WERI-Rb-1 (cell line): ENCODE results near the gene STARD9.
"Not testable (repeated sequence)": the region's sequence is repeated elsewhere in the genome, so short reads cannot be mapped to it uniquely, and the experiment has no call there.

Experiments used
- DNase-seq: peaks from one replicate; pipeline ENCODE4 v3.0.0-alpha.2; 2020
- H3K27ac ChIP-seq: fragments of 250-450 bp; sonication (Bioruptor Pico); 2 replicates; pipeline ENCODE4 v1.5.1; 2020; ENCODE audit warnings: mild to moderate bottlenecking, moderate library complexity
- H3K27me3 ChIP-seq: fragments of 250-450 bp; sonication (Bioruptor Pico); 2 replicates; pipeline ENCODE4 v1.5.1; 2021; ENCODE audit warnings: mild to moderate bottlenecking, low read depth, moderate library complexity; ENCODE audit not compliant: insufficient read depth, severe bottlenecking
- H3K36me3 ChIP-seq: fragments of 250-450 bp; sonication (Bioruptor Pico); 2 replicates; pipeline ENCODE4 v1.5.1; 2020; ENCODE audit warnings: mild to moderate bottlenecking, moderate library complexity
- H3K4me3 ChIP-seq: 2 replicates; pipeline ENCODE4 v1.5.1; 2011; ENCODE audit warnings: low read depth, mild to moderate bottlenecking, control low read depth, low read length
- H3K9me3 ChIP-seq: fragments of 250-450 bp; sonication (Bioruptor Pico); 2 replicates; pipeline ENCODE4 v1.5.1; 2021; ENCODE audit warnings: mild to moderate bottlenecking, moderate library complexity; ENCODE audit not compliant: severe bottlenecking
- TF ChIP-seq, protein P1 (sequence below): IDR thresholded peaks from 2 replicates; pipeline ENCODE4 v1.5.1; 2011; ENCODE audit warnings: low read depth, mild to moderate bottlenecking, control low read depth, inconsistent platforms, low read length

STARD9 gene

DNA sequence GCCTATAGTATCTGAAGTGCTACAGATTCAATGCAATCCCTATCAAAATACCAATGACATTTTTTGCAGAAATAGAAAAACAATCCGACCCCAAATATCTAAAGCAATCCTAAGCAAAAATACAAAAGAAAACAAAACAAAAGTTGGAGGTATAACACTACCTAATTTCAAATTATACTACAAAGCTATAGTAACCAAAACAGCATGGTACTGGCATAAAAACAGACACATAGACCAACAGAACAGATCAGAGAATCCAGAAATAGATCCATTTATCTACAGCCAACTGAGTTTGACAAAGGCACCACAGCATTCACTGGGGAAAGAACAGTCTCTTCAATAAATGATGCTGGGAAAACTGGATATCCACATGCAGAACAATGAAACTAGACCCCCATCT, 185.4 kb downstream of the STARD9 start:
- Histone ChIP-seq H3K27me3 (no peaks in the 10 kb centered on the region), H3K4me3 (no peak overlapping the region), H3K9me3 (peaks cover 11% of the 10 kb centered on the region), H3K27ac (no peak overlapping the region), H3K36me3 (no peaks in the 10 kb centered on the region)
- TF ChIP-seq, protein P1, sequence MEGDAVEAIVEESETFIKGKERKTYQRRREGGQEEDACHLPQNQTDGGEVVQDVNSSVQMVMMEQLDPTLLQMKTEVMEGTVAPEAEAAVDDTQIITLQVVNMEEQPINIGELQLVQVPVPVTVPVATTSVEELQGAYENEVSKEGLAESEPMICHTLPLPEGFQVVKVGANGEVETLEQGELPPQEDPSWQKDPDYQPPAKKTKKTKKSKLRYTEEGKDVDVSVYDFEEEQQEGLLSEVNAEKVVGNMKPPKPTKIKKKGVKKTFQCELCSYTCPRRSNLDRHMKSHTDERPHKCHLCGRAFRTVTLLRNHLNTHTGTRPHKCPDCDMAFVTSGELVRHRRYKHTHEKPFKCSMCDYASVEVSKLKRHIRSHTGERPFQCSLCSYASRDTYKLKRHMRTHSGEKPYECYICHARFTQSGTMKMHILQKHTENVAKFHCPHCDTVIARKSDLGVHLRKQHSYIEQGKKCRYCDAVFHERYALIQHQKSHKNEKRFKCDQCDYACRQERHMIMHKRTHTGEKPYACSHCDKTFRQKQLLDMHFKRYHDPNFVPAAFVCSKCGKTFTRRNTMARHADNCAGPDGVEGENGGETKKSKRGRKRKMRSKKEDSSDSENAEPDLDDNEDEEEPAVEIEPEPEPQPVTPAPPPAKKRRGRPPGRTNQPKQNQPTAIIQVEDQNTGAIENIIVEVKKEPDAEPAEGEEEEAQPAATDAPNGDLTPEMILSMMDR, result no peak
- no peak for DNase-seq

DNA sequence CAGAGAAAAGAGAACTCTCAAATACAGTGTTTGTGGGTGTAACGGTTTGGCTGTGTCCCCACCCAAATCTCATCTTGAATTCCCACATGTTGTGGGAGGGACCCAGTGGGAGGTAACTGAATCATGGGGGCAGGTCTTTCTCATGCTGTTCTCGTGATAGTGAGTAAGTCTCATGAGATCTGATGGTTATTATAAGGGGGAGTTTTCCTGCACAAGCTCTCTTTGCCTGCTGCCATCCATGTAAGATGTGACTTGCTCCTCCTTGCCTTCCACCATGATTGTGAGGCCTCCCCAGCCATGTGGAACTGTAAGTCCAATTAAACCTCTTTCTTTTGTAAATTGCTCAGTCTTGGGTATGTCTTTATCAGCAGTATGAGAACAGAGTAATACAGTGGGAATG, 186.4 kb downstream of the STARD9 start:
- not testable (repeated sequence) for H3K36me3 ChIP-seq, H3K27ac ChIP-seq, H3K27me3 ChIP-seq, H3K4me3 ChIP-seq, DNase-seq
- peaks cover 11% of the 10 kb centered on the region for H3K9me3 ChIP-seq

DNA sequence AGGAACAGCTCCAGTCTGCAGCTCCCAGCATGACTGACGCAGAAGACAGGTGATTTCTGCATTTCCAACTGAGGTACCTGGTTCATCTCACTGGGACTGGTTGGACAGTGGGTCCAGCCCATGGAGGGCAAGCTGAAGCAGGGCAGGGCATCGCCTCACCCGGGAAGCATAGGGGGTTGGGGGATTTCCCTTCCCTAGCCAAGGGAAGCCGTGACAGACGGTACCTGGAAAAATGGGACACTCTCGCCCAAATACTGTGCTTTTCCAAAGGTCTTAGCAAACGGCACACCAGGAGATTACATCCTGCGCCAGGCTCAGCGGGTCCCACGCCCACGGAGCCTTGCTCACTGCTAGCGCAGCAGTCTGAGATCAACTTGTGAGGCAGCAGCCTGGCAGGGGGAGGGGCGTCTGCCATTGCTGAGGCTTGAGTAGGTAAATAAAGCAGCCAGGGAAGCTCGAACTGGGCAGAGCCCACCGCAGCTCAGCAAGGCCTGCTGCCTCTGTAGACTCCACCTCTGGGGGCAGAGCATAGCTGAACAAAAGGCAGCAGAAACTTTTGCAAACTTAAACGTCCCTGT, 188.8 kb downstream of the STARD9 start:
- H3K27me3 ChIP-seq, H3K36me3 ChIP-seq: not testable (repeated sequence)
- Histone ChIP-seq H3K27ac (peak overlapping the region; percentile 53), H3K4me3 (peak overlapping the region; percentile 32), H3K9me3 (peaks cover 11% of the 10 kb centered on the region)
- peak; percentile 70 for DNase-seq

DNA sequence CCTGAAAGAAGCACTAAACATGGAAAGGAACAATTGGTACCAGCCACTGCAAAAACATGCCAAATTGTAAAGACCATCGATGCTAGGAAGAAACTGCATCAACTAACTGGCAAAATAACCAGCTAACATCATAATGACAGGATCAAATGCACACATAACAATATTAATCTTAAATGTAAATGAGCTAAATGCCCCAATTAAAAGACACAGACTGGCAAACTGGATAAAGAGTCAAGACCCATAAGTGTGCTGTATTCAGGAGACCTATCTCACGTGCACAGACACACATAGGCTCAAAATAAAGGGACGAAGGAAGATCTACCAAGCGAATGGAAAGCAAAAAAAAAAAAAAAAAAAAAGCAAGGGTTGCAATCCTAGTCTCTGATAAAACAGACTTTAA, 190.7 kb downstream of the STARD9 start:
- DNase-seq, H3K9me3 ChIP-seq, H3K27ac ChIP-seq, H3K36me3 ChIP-seq, H3K4me3 ChIP-seq, H3K27me3 ChIP-seq: not testable (repeated sequence)
